SK-N-DZ (cell line): ENCODE results near the gene PARP8.

Source experiments
- DNase-seq: peaks from one replicate; pipeline ENCODE4 v3.0.0-alpha.2; 2015; ENCODE audit warnings: low spot score

Gene PARP8

DNA sequence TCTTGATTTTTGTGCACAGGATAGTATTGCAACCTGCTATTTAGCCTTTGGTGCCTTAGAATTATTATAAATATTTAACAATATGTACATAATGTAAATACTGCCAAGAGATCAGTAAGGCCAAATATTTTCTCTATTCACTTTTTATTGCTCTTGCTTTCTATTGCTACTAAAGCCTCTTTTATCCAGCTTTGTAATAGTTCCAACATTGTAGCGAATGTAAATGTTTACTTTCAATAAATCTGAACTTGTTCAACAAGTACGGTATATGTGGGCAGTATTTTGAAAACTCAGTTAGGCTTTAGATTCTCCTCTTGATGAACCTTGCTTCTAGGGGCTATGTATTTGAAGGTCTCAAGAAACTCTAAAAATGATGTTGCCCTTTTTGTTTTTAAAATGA is 179.8 kb downstream of the PARP8 start:
- no peak for DNase-seq

DNA sequence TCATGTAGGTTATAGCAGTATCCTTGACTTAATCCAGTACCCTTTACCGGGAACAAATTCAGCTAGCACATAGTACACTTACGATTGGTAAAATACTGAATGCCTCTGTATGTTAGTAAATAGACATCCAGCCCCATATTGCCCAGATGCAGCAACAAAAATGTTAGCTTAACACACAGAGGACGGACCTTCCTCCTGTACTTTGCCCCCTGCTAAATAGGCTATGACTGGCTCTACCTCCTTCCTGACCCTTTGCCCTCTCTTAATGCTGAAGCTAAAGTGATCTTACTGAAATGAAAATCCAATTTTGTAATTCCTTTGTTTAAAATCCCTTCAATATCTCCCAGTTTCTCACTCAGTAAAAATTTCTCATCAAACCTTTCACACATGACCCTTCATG is 183.1 kb downstream of the PARP8 start:
- no peak for DNase-seq

DNA sequence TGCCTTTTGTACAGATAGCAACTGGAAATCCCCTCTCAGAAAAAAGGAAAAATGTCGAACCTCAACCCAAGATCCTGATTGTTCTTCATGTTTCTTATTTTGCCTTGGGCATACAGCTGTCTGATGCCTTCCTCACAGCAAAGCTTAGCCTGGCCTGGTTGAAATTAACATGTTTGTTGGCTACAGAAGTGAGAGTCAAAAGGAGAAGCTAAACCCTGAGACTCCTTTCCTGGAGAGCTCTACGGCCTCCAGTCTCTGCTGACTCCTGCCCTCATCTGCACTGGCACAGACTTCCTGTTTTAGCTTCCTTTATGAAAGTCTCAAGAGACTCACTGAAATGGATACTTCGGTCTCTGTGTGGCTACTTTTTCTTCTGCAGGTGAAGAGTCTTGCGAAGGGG is 186.7 kb downstream of the PARP8 start:
- no peak for DNase-seq

DNA sequence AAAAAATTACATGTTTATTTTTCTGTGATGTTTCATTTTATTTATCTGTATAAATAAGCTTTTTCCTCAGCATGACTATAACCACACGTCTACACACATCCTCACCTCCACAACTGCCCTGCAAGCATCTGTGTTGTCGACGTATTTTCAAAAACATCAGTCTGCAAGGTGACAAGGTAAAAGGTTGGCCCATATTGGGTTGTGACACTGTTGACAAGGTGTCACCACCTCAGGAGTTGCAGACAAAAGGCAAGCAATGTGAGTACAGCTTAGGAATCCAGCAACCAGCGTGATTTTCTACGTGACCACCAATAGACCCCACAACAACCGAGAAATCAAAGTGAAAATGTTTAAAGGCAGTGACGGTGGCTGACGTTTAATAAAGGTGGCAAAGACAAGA is 187.6 kb downstream of the PARP8 start:
- DNase-seq: no peak

DNA sequence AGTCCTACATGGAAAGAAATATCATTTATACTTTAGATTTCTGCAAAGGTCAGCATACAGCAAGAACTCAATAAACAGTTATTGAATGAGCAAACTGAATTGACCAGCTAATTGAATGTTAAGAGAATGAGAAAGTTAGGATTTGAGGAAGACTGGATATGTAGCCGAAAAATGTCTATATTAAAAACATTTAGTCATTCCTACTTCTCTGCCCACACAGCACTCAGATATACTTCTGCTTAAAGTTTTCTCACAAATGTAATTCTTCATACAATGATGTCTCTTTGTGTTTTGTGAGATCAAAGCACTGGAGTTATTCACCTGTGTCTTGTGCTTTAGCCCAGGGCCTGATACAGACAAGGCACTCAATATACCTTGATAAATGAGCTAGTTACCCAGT is 188.6 kb downstream of the PARP8 start:
- DNase-seq: no peak

DNA sequence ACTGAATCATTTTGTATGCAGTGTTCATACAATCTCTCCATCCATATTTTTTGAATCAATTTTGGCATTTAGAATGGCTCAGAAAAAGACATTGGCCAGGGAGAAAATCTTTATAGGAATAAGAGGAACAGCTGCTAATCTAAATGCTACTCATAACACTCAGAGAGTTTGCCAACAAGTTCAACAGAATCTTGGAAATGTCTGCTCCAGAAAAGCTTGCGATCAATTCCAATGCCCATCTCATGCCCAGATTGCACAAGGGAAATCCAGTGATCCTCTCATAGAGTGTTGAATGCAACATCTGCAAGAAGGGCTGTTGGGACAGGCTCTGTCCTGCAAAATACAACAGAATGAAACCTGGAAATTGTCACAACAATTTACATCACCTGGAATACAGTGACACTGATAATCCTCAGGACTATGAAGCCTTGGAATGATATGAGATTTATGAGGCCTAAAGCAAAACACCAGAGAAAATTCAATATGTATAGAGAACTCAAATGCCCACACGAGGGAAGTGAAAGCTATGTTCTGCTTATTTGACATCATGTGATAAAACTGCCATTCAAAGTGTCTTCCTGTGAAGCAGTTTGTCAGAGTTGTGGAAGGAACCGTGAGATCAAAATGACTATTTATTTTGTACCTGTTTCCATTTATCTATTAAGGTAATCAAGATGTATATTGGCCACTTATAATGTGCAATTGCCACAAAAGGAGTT is 190.1 kb downstream of the PARP8 start:
- no peak for DNase-seq

DNA sequence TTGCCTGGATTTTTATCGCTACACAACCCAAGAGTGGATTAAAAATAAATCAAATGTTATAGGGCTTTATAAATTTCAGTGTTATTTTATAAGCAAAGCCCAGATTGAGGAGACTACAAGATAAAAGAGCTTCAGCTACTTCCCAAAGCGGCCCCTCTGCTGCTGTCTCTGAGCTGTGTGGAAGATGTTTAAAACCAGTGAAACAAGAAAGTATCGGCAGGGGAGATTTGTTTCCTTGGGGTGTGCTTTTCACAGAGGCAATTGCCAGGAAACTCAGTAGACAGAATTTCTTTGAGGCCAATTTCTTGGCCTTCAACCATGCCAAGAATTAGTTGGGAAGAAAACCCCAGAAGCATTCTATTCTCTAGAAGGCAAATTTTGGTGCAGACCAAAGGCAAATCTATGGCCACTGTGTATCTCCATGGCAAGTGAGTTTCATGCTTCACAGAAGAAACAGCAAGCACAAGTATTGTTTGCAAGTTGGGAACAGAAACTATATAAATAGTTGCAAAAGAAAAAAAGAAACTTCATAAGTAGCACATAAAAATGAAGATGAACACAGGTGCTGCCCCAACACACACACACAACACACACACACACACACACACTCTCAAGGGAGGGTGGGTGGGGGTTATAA is 197.2 kb downstream of the PARP8 start:
- no peak for DNase-seq

DNA sequence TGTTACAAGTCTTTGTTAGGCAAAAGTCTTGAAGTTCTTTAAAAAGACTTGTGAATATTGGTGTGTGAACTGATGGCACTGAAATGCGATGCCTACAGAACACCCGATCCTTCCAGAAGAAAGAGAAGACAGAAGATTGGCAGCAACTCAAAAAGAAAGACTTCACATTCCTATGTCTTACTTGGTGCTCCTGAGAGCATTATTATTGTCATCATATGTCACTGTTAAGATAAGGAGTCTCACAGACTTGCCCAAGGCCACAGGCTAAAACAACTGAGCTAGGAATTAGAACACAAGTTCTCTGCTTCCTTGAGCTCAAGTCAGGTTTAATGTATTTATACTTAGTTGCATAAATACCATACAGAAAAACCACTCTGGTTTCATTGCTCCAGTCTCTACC is 198.0 kb downstream of the PARP8 start:
- no peak for DNase-seq

DNA sequence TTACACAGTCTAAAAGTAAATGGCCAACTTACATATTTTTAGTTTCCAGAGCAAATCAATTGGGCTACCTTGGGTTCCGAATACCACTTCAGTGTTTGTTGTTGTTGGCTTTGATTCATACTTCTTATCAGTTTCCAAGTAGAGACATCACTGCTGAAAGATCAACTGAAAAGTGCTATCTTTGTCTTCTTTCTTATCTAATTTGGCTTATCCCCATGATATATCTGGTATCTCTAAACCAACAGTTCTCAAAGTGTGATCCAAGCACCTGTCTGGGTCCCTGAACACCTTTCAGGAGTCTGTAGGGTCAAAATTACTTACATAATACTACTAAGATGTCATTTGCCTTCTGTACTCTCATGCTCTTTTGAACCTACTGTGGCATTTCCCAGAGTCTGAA is 200.0 kb downstream of the PARP8 start:
- DNase-seq: no peak

DNA sequence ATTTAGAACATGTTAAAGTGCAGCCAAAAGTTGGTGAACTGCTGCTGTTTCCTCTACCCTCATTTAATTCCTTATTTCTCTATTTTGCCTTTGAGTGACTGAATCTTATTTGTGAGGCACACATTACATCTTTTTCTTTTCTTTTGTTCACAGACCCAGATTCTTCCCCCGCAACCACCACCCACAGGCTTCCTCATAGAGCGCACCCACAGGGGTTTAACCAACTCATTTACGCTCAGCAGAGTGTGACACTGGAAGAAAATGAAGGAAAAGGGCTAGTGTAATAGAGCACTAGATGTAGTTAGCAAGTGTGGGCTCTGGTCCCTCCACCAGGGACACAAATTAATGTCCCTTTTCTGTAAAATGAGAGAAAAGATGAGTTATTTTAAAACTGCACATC is 200.7 kb downstream of the PARP8 start:
- no peak for DNase-seq

DNA sequence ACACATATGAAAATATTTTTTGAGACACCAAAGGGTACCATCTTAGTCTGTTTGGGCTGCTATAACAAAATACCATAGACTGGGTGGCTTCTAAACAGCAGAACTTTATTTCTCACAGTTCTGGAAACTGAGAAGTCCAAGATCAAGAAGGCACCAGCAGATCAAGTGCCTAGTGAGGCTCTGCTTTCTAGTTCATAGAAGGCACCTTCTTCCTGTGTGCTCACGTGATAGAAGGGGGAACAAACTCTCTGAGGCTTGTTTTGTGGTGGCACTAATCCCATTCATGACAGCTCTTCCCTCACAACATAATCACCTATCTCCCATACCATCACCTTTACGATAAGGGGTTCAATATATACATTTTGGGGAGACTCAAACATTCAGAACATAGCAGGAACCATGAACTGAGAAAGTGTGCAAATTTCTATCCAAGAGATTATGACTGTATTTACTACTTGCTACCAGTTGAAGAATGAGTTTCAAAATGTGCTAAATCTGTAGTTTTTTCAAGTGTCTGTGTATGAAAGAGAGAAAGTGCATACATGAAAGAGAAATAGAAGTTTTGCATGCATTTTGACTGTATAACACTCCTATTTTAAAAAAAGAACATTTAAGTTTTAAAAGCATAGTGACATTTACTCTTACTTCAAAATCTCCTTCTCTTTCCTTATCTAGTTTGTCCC is 207.3 kb downstream of the PARP8 start:
- no peak for DNase-seq

DNA sequence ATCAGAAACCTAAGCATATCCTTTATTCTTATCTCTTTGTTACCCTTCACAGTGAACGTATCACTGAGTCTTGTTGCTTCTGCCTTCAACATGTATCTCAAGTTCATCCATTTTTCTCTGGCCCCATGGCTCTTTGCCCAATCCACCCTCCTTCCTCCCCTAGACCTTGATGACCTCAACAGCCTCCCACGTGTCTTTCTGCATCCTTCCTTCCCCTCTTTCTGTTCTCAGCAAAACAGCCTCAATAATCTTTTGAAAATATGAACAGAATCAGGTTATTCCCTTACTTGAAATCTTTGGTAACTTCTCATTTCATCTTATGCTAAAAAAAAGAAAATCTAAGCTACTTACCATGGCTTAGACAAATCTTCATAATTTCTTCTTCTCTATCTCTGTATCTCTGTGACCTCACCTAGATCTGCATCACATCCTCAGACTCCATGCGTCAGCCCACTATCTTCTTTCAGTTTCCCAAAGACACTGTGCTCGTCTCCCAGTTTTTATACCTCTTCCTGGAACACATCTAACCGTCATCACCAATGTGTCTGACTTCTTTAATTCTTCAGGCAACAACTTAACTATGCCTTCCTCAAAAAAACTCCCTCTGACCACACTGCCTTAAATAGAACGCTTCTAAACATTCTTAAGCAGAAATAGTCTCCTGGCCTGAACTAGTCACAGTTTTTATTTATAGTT is 208.0 kb downstream of the PARP8 start:
- no peak for DNase-seq

DNA sequence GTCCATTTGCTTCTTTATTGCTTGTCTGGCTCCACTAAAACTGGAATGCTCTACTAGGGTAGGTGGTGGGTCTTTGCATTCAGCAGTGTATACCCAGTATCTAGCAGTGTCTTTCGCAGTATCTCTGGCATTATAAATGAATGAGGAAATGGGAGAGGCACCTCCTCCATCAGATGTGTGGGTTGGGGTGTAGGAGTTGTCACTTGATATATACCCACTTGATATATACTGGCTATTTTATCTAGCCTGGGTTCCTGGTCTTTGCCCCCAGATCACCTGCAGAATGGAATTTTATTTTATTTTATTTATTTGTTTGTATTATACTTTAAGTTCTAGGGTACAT is 208.5 kb downstream of the PARP8 start:
- no peak for DNase-seq

DNA sequence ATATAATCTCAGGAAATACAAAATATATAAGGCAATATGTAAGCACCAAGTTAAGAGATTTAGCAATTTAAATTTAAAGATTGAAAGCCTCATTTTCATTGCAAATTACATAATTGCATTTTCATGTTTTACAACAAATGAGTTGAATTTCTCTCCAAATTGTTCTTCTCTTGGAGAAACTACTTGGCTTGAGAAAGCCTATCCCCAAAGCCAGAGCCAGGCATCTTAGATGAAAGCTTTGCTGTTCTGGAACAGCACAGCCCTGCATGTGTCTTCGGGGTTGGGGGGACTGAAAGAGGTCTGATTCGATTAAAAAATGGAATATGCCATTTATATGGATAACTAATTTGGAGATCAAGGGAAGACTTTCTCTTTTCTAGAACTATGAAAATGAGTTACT is 212.0 kb downstream of the PARP8 start:
- no peak for DNase-seq

DNA sequence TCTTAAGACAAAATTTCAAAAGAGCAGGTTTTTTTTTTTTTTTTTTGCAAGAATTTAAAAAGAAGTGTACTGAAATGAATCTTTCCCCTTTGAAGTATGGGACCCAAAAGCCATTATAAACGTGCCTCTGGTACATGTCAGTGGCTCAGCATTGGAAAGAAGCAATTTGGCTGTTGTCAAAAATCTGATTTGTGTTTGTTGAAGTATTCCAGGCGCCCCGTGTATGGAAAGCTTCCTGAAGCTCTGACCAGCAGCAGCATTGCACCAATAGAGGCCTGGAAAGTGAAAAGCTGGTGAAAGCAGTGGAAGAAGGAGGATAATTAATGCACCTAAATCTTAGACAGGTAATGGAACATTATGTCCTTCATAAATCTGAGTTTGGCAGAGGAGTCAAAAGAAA is 215.0 kb downstream of the PARP8 start:
- peak; percentile 94 for DNase-seq

DNA sequence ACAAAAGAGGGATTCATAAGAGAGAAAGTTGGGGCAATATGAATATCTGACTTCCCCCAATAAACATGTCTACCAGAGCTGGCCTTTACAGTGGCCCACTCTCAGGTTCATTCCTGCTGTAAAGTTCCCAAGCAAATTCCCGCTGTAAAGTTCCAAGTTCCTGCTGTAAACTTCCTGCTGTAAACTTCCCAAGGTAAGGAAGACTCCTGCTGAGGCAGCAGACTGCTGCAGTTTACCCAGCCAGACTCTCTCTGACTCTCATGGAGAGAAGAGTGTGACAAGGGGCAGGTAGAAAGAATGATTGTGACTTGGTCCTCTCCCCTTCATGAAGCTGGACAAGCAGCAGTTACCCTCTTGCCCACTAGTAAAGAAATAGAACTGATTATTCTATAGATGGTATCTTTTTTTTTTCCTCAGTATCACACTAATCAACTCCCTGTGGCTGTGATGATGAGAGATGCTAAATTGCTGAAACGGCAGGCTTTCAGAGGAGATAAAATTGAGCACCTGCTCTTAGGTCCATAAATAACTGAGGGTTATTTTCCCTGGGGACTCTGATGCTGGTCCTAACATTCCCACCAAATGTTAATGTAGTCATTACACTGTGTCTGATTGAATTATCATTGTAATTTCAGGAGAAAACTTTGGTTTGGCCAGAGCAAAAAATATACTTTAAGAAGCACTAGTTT is 220.4 kb downstream of the PARP8 start:
- peak; percentile 79 for DNase-seq

DNA sequence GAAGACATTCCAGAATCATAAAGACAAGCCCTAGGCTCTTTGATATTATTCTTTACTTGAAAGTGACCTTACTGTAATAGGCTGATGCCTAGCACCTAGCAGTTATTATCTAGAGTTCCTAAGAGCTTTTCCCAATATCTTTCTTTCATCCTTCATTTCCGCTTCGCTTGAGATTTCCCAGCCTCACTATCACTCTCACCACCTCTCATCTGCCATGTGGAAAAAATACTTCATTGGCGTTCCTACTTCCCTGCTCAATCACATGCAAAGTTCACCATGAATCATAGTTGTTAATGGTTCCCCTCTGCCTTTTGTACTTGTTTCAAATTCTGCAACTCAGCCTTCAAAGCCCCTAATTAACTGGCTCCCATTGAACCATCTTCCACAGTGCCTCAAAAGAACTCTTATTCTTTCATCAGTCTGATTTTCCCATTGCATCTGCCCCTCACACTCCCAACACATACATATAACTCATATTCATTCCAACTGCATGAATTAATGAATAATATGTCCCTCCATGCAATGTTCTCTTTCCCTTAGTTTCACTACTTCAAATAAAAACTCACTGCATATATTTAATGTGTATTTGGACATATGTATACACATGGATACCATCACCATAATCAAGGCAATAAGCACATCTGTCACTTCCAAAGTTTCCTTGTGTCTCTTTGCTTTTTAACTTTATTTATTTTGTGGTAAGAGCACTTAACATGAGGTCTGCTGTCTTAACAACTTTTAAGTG is 221.6 kb downstream of the PARP8 start:
- peak; percentile 22 for DNase-seq

DNA sequence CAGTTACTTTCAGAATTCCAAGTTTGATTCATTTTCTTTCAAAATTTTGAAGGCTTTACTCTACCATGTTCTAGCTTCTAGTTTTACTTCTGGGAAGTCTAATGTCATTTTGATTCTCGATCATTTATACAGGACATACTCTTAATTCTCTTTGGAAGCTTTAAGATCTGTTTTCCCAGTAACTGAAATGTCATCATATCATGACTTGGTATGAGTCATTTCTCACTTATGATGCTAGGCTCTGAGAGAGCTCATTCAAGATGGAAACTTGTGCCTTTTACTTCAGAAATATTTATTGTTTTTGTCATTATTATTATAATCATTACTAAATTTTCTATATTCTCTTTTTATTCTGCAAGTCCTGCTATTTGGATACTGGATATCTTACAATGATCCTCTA is 222.3 kb downstream of the PARP8 start:
- DNase-seq: no peak

DNA sequence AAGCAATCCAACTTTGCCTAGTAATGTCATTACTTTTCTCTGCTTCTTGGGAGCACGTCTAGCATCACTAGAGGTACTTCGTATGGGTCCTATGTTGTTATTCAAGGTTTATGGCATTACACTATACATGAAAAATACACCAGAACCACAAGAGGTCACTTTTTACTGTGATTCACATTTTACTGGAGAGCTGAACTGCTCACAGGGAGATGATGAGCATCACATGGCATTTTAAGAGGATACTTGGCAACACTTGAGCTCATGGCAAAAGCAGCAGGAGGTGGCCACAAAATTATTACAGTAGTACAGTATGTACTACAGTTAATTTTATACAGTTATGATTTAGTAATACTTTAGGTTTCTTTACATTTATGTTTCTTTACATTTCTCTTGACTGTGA is 223.4 kb downstream of the PARP8 start:
- DNase-seq: peak; percentile 14
